Activated CD4-positive, alpha-beta T cell treated with anti-CD3 and anti-CD28 coated beads for 1 hour (primary cell): ENCODE data around the gene SLC16A3.
"Not testable (repeated sequence)": the region's sequence is repeated elsewhere in the genome, so short reads cannot be mapped to it uniquely, and the experiment has no call there.

ENCODE experiments used
- DNase-seq: peaks from one replicate; pipeline ENCODE4 v3.0.0-alpha.2; 2020

The SLC16A3 gene

GRCh38 chr17:82248815-82249674, 20.2 kb downstream of the SLC16A3 start:
- no peak for DNase-seq

GRCh38 chr17:82249896-82250581, 21.2 kb downstream of the SLC16A3 start:
- DNase-seq, result no peak

GRCh38 chr17:82250868-82251500, 22.1 kb downstream of the SLC16A3 start:
- no peak for DNase-seq

- DNase-seq, result no peak
These were observed 23.8 kb downstream of the SLC16A3 start for GRCh38 chr17:82252511-82253178.

GRCh38 chr17:82253179-82253544, 24.3 kb downstream of the SLC16A3 start:
- no peak for DNase-seq

- not testable (repeated sequence) for DNase-seq
These were observed 25.3 kb downstream of the SLC16A3 start for GRCh38 chr17:82254096-82254495.

GRCh38 chr17:82254746-82255145, 25.9 kb downstream of the SLC16A3 start:
- DNase-seq, result not testable (repeated sequence)

- no peak for DNase-seq
These were observed 26.6 kb downstream of the SLC16A3 start for GRCh38 chr17:82255402-82255972.

GRCh38 chr17:82256242-82256885, 27.5 kb downstream of the SLC16A3 start:
- DNase-seq, result no peak

GRCh38 chr17:82257473-82257872, 28.6 kb downstream of the SLC16A3 start:
- DNase-seq, result no peak

- no peak for DNase-seq
These were observed 29.7 kb downstream of the SLC16A3 start for GRCh38 chr17:82258555-82258954.

- DNase-seq, result not testable (repeated sequence)
These were observed 31.4 kb downstream of the SLC16A3 start for GRCh38 chr17:82259972-82260961.

- DNase-seq, result no peak
These were observed 33.5 kb downstream of the SLC16A3 start for GRCh38 chr17:82262344-82262743.

- no peak for DNase-seq
These were observed 34.8 kb downstream of the SLC16A3 start for GRCh38 chr17:82263641-82264040.

GRCh38 chr17:82266142-82266541, 37.3 kb downstream of the SLC16A3 start:
- DNase-seq, result no peak

- no peak for DNase-seq
These were observed 38.9 kb downstream of the SLC16A3 start for GRCh38 chr17:82267575-82268379.

GRCh38 chr17:82269138-82269881, 40.5 kb downstream of the SLC16A3 start:
- DNase-seq, result no peak

GRCh38 chr17:82269882-82270500, 41.1 kb downstream of the SLC16A3 start:
- no peak for DNase-seq

- no peak for DNase-seq
These were observed 41.8 kb downstream of the SLC16A3 start for GRCh38 chr17:82270651-82271050.
